T-helper 17 cell (primary cell): ENCODE data around the gene SOX14. TPM values are rescaled to one million over a fixed set of nuclear protein-coding genes. Genes with fewer than 3 reads are reported as not detected.

ENCODE experiments used
- ATAC-seq: fragments of 150-1000 bp; cut with Tn5 transposase; 2 replicates; pipeline ENCODE4 v1.10.0; 2021; ENCODE audit warnings: mild to moderate bottlenecking, moderate library complexity
- DNase-seq, 3 donors: peaks; one replicate each; pipeline versions ENCODE4 v3.0.0 to v3.0.0-alpha.2; 2020 to 2021
- H3K9me3 ChIP-seq: one replicate; pipeline ENCODE4 v1.7.0; 2013; ENCODE audit warnings: low read length, mild to moderate bottlenecking; ENCODE audit not compliant: control insufficient read depth, poor library complexity, severe bottlenecking
- H3K27ac Mint-ChIP-seq: one replicate; pipeline ENCODE4 v1.8.0; 2022; ENCODE audit warnings: mild to moderate bottlenecking, moderate library complexity, mixed read lengths
- H3K27me3 Mint-ChIP-seq: one replicate; pipeline ENCODE4 v1.8.0; 2022; ENCODE audit warnings: mixed read lengths
- H3K36me3 Mint-ChIP-seq: one replicate; pipeline ENCODE4 v1.8.0; 2022; ENCODE audit warnings: low read depth, mixed read lengths
- H3K4me1 Mint-ChIP-seq: one replicate; pipeline ENCODE4 v1.8.0; 2022; ENCODE audit warnings: mild to moderate bottlenecking, mixed read lengths
- H3K4me3 Mint-ChIP-seq: one replicate; pipeline ENCODE4 v1.8.0; 2022; ENCODE audit warnings: mild to moderate bottlenecking, moderate library complexity, mixed read lengths
- total RNA-seq, 4 donors: library from RNA in 2 of 4; stranded (reverse) in 2 of 4; gene quantifications; one replicate each; pipeline ENCODE4 v1.2.3 and lab custom pipeline; 2022 to 2026

The SOX14 gene
- total RNA-seq, 2 donors from 2014 or later, result not detected

DNA sequence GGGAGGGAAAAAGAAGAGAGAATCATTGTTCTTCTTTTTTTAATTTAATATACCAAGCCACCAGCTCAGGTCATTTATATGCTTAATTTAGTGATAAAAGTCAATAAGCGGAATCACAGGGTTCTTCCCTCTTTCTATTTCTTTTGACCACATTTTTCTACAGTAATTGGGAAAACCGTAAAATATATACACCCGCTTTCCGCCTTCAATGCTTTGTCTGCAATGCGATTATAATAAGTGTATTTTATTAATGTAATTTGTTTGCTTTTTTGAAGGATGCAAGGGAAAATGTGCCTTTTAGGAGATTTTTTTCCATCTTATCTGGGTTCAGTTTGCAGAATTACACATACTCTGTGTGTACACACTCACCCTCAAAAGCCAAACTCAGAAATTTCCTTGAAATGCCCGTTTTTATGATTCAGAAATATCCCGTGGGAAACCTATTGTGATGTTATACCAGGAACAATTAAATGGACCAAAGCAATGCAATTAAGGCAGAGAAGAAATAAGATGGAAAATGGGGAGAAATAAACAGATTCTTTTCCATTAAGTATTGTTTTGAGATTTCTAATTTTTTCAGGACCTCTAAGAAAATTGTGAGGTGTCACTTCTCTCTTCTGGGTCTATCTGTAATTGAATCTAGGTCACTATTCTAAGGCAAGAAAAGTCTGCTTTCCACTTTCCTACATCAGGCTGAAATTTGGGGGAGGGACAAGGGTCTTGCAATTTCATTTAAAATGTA lies 8.3 kb downstream of the SOX14 start:
- no peak overlapping the region for H3K4me3 Mint-ChIP-seq
- H3K27ac Mint-ChIP-seq, result no peak overlapping the region
- no peak for DNase-seq
- H3K4me1 Mint-ChIP-seq, result peaks cover 6% of the 10 kb centered on the region
- ATAC-seq, result no peak
- peaks cover 4% of the 10 kb centered on the region for H3K36me3 Mint-ChIP-seq
- no peaks in the 10 kb centered on the region for H3K9me3 ChIP-seq
- peaks cover 86% of the 10 kb centered on the region for H3K27me3 Mint-ChIP-seq

DNA sequence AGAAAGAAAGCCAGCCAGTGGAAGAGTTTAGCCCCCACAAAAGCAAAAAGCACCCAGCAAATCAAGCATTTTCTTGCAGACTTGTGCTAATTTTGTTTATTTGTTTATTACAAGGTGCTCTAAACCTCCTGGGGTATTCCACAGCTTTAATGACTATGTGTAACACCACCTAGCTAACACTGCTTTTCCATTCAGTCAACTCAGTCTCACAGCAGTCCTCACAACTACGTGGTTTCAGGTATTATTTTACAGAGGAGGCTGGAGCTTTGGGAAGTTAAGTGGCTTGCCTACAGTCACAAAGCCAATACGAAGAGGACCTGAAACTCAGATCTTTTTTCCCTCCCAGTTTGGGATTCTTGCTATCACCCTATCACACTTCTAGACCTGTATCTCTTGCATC lies 14.8 kb downstream of the SOX14 start:
- H3K9me3 ChIP-seq, result no peaks in the 10 kb centered on the region
- Mint-ChIP-seq H3K4me3 (no peak overlapping the region), H3K36me3 (no peaks in the 10 kb centered on the region), H3K27ac (no peak overlapping the region), H3K4me1 (no peaks in the 10 kb centered on the region), H3K27me3 (peaks cover 27% of the 10 kb centered on the region)
- DNase-seq (no peak), ATAC-seq (no peak)

DNA sequence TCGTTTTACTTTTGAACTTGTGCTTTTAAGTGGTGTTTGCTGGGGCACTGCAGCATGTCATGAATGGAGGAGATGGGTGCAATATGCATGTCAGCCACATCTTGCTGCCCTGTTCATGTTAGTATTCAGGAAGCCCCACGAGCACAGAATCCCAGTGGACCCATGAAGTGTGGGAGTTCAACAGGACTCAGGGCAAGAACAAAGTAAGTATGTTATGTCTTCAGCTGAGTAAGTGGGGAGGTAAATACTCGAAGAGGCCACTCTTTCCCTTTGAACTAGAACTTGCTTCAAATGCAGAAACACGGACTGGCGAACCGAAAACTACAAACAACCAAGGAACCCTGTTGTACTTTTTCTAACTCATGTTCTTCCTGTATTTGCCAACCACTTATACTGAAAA lies 23.4 kb downstream of the SOX14 start:
- ATAC-seq (no peak), DNase-seq (no peak)
- no peaks in the 10 kb centered on the region for H3K9me3 ChIP-seq
- H3K27me3 Mint-ChIP-seq, result no peaks in the 10 kb centered on the region
- no peaks in the 10 kb centered on the region for H3K4me1 Mint-ChIP-seq
- H3K4me3 Mint-ChIP-seq, result no peak overlapping the region
- H3K36me3 Mint-ChIP-seq, result no peaks in the 10 kb centered on the region
- no peak overlapping the region for H3K27ac Mint-ChIP-seq

DNA sequence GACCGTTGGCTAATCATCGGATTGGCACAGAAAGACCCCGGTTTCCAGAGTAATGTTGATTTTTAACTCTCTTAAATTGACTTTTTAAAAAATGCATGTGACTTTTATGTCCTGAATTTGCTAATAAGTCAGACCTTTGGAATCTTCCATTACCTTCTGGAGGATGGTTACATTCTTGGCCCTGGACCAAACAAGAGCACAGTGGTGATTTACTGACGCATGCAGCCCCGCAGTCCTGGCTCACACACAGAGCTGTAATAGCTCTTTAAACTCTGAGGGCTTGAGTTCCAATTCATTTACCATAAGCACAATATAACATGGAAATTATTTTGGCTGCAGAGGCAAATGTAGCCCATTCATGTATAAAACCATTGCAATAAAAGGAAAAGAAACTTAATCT lies 25.1 kb downstream of the SOX14 start:
- Mint-ChIP-seq H3K27ac (no peak overlapping the region), H3K36me3 (no peaks in the 10 kb centered on the region)

GRCh38 chr3:137792626-137793271 lies 28.6 kb downstream of the SOX14 start:
- H3K27ac Mint-ChIP-seq, result no peak overlapping the region
- H3K9me3 ChIP-seq, result no peaks in the 10 kb centered on the region
- H3K27me3 Mint-ChIP-seq, result peaks cover 12% of the 10 kb centered on the region
- no peaks in the 10 kb centered on the region for H3K4me1 Mint-ChIP-seq
- H3K36me3 Mint-ChIP-seq, result no peaks in the 10 kb centered on the region
- H3K4me3 Mint-ChIP-seq, result no peak overlapping the region
- ATAC-seq (no peak), DNase-seq (no peak)

More for the DNA sequence above, 25.1 kb downstream of the SOX14 start:
- ATAC-seq (no peak), DNase-seq (no peak)
- no peaks in the 10 kb centered on the region for H3K9me3 ChIP-seq
- Mint-ChIP-seq H3K4me1 (no peaks in the 10 kb centered on the region), H3K4me3 (no peak overlapping the region), H3K27me3 (no peaks in the 10 kb centered on the region)

DNA sequence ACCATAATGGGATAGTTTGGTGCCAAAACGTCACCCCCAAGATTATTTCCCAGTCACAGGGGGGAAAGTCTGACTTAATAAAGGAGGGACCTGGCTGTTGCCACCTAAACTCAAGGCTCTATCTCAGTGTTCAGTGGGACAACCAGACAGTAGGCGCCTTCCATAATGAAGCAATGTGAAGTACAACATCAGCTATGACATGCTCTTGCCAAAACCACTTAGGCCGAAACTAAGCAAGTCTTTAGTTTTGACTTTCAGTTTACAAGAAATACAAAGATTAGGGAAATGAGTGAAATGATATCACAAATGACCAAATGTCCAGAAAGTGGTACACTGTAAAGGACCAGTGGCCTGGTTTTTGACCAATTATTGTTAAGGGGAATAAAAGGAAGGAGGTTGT lies 32.9 kb downstream of the SOX14 start:
- Mint-ChIP-seq H3K27me3 (peaks cover 12% of the 10 kb centered on the region), H3K36me3 (no peaks in the 10 kb centered on the region), H3K4me3 (no peak overlapping the region), H3K27ac (no peak overlapping the region), H3K4me1 (no peaks in the 10 kb centered on the region)
- ATAC-seq, result no peak
- H3K9me3 ChIP-seq, result no peaks in the 10 kb centered on the region
- DNase-seq, result no peak

- DNase-seq (no peak), ATAC-seq (no peak)
- no peaks in the 10 kb centered on the region for H3K9me3 ChIP-seq
- Mint-ChIP-seq H3K4me1 (no peaks in the 10 kb centered on the region), H3K36me3 (no peaks in the 10 kb centered on the region), H3K27me3 (no peaks in the 10 kb centered on the region), H3K4me3 (no peak overlapping the region), H3K27ac (no peak overlapping the region)
Observed at GRCh38 chr3:137803215-137803614, 39.1 kb downstream of the SOX14 start.

GRCh38 chr3:137807998-137808397 lies 43.9 kb downstream of the SOX14 start:
- Mint-ChIP-seq H3K27ac (no peak overlapping the region), H3K27me3 (no peaks in the 10 kb centered on the region), H3K4me3 (no peak overlapping the region), H3K36me3 (no peaks in the 10 kb centered on the region), H3K4me1 (no peaks in the 10 kb centered on the region)
- no peak for ATAC-seq
- DNase-seq, result no peak
- no peaks in the 10 kb centered on the region for H3K9me3 ChIP-seq

- H3K4me1 Mint-ChIP-seq, result no peaks in the 10 kb centered on the region
- H3K4me3 Mint-ChIP-seq, result no peak overlapping the region
- no peaks in the 10 kb centered on the region for H3K9me3 ChIP-seq
- no peak overlapping the region for H3K27ac Mint-ChIP-seq
- ATAC-seq, result no peak
- no peaks in the 10 kb centered on the region for H3K27me3 Mint-ChIP-seq
- DNase-seq, result no peak
- no peaks in the 10 kb centered on the region for H3K36me3 Mint-ChIP-seq
Observed at GRCh38 chr3:137809509-137809908, 45.4 kb downstream of the SOX14 start.

- no peaks in the 10 kb centered on the region for H3K9me3 ChIP-seq
- Mint-ChIP-seq H3K4me1 (no peaks in the 10 kb centered on the region), H3K27ac (no peak overlapping the region), H3K36me3 (no peaks in the 10 kb centered on the region), H3K27me3 (no peaks in the 10 kb centered on the region), H3K4me3 (no peak overlapping the region)
- DNase-seq (no peak), ATAC-seq (no peak)
Observed at GRCh38 chr3:137812023-137812422, 47.9 kb downstream of the SOX14 start.

DNA sequence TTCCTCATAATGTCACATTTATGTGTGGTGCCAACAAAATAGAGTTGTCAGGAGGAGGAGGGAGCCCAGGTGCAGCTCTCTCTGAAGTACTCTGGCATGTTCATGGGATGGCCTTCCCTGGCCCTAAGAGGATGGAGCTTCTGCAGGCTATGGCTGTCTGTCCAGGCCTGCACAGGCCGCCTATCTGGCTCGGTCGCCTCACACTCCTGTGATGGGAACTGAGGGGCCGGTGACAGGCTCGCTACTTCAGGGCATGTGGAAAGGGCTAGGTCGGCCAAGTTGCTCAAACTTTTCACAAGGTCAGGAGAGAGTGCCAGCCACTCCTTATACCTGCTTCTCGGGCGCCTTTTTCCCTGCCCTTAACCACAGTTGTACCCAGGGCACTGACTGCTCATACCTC lies 51.1 kb downstream of the SOX14 start:
- H3K4me1 Mint-ChIP-seq, result no peaks in the 10 kb centered on the region
- H3K27me3 Mint-ChIP-seq, result no peaks in the 10 kb centered on the region
- H3K4me3 Mint-ChIP-seq, result no peak overlapping the region
- no peak for ATAC-seq
- DNase-seq, result no peak
- no peaks in the 10 kb centered on the region for H3K36me3 Mint-ChIP-seq
- no peak overlapping the region for H3K27ac Mint-ChIP-seq
- no peaks in the 10 kb centered on the region for H3K9me3 ChIP-seq

Other genes with a start within 250 kb of the SOX14 start
- not detected for gene CLDN18, start 245.8 kb downstream of the SOX14 start, total RNA-seq